Stimulated activated CD8-positive, alpha-beta memory T cell treated with anti-CD3 and anti-CD28 coated beads, Interleukin-2, amount 100 ng/mL, for 48 hours (primary cell): Measurements from ENCODE around the gene FAM174B.
"Not testable (repeated sequence)": the region's sequence is repeated elsewhere in the genome, so short reads cannot be mapped to it uniquely, and the experiment has no call there.

Experiments used
- DNase-seq, 2 donors: peaks; one replicate each; pipeline ENCODE4 v3.0.0-alpha.2; 2020; ENCODE audit warnings: low read depth in 2 of 2

The FAM174B gene

GRCh38 chr15:92617549-92618520 lies 37.7 kb downstream of the FAM174B start:
- no peak for DNase-seq

GRCh38 chr15:92616621-92617548 lies 38.7 kb downstream of the FAM174B start:
- DNase-seq: no peak

GRCh38 chr15:92614791-92615785 lies 40.5 kb downstream of the FAM174B start:
- DNase-seq: no peak

GRCh38 chr15:92614301-92614700 lies 41.3 kb downstream of the FAM174B start:
- DNase-seq: no peak

- no peak for DNase-seq
Observed at GRCh38 chr15:92613841-92614240, 41.7 kb downstream of the FAM174B start.

GRCh38 chr15:92612891-92613290 lies 42.7 kb downstream of the FAM174B start:
- DNase-seq: no peak

- no peak for DNase-seq
Observed at GRCh38 chr15:92611995-92612745, 43.4 kb downstream of the FAM174B start.

GRCh38 chr15:92611150-92611549 lies 44.4 kb downstream of the FAM174B start:
- no peak for DNase-seq

GRCh38 chr15:92610101-92610520 lies 45.5 kb downstream of the FAM174B start:
- no peak for DNase-seq

GRCh38 chr15:92608866-92609700 lies 46.5 kb downstream of the FAM174B start:
- no peak for DNase-seq

- DNase-seq: not testable (repeated sequence)
Observed at GRCh38 chr15:92606836-92607150, 48.8 kb downstream of the FAM174B start.

- no peak for DNase-seq
Observed at GRCh38 chr15:92606126-92606835, 49.3 kb downstream of the FAM174B start.

GRCh38 chr15:92605225-92605944 lies 50.2 kb downstream of the FAM174B start:
- DNase-seq: no peak

GRCh38 chr15:92603743-92604470 lies 51.7 kb downstream of the FAM174B start:
- DNase-seq: no peak

- no peak for DNase-seq
Observed at GRCh38 chr15:92603278-92603677, 52.3 kb downstream of the FAM174B start.

- no peak for DNase-seq
Observed at GRCh38 chr15:92602267-92602593, 53.3 kb downstream of the FAM174B start.

GRCh38 chr15:92601592-92602266 lies 53.8 kb downstream of the FAM174B start:
- no peak for DNase-seq
